GM21825 (cell line): Measurements from ENCODE around the gene ZNF683.
A peak's percentile ranks its signal among the peaks of the same experiment; 100 is the strongest.
"Not testable (repeated sequence)": the region's sequence is repeated elsewhere in the genome, so short reads cannot be mapped to it uniquely, and the experiment has no call there.

Source experiments
- ATAC-seq: cut with Tn5 transposase; IDR thresholded peaks from one replicate; pipeline ENCODE4 v1.9.1; 2021; ENCODE audit warnings: mild to moderate bottlenecking, moderate library complexity; ENCODE audit not compliant: unreplicated experiment

Gene ZNF683

GRCh38 chr1:26387447-26387846 is 14.9 kb upstream of the ZNF683 start:
- no peak for ATAC-seq

GRCh38 chr1:26385063-26385462 is 12.5 kb upstream of the ZNF683 start:
- ATAC-seq = not testable (repeated sequence)

GRCh38 chr1:26384076-26384475 is 11.5 kb upstream of the ZNF683 start:
- ATAC-seq = no peak

- no peak for ATAC-seq
Measured at GRCh38 chr1:26378879-26379251, 6.3 kb upstream of the ZNF683 start.

- ATAC-seq = no peak
Measured at GRCh38 chr1:26378088-26378878, 5.7 kb upstream of the ZNF683 start.

GRCh38 chr1:26376050-26376449 is 3.5 kb upstream of the ZNF683 start:
- no peak for ATAC-seq

- no peak for ATAC-seq
Measured at GRCh38 chr1:26375081-26375480, 2.5 kb upstream of the ZNF683 start.

- not testable (repeated sequence) for ATAC-seq
Measured at GRCh38 chr1:26374361-26374760, 1.8 kb upstream of the ZNF683 start.

- ATAC-seq = no peak
Measured at GRCh38 chr1:26373789-26374188, 1.2 kb upstream of the ZNF683 start.

GRCh38 chr1:26373281-26373680 is 731 bp upstream of the ZNF683 start:
- ATAC-seq = no peak

GRCh38 chr1:26372039-26372438 is 511 bp downstream of the ZNF683 start:
- no peak for ATAC-seq

GRCh38 chr1:26370591-26371382 is 1.8 kb downstream of the ZNF683 start:
- ATAC-seq = no peak

GRCh38 chr1:26368486-26368885 is 4.1 kb downstream of the ZNF683 start:
- no peak for ATAC-seq

- ATAC-seq = no peak
Measured at GRCh38 chr1:26368006-26368405, 4.5 kb downstream of the ZNF683 start.

GRCh38 chr1:26367441-26367840 is 5.1 kb downstream of the ZNF683 start:
- no peak for ATAC-seq

- no peak for ATAC-seq
Measured at GRCh38 chr1:26364956-26365355, 7.6 kb downstream of the ZNF683 start.

- ATAC-seq = peak; percentile 66
Measured at GRCh38 chr1:26363549-26364448, 8.8 kb downstream of the ZNF683 start.

- no peak for ATAC-seq
Measured at GRCh38 chr1:26362331-26362730, 10.2 kb downstream of the ZNF683 start.

GRCh38 chr1:26361605-26362122 is 10.9 kb downstream of the ZNF683 start:
- ATAC-seq = no peak

GRCh38 chr1:26360807-26361604 is 11.5 kb downstream of the ZNF683 start:
- ATAC-seq = no peak
